ENCODE measurements around the gene RTKN.

Gene RTKN

GRCh38 chr2:74413001-74413698 lies 28.6 kb downstream of the RTKN start:
- TF ChIP-seq EZH2phosphoT487 (conservative IDR thresholded peaks at IDR 0.05; ENCODE audit: low read length) (no peak), CTCF (IDR thresholded peaks at IDR 0.05; ENCODE audit: insufficient read depth, low read length, poor library complexity, severe bottlenecking) (no peak)
- H2AFZ ChIP-seq (ENCODE audit: low read depth, low read length, severe bottlenecking): no peak overlapping the region
- H3K27me3 ChIP-seq (ENCODE audit: low read length): no peaks in the 10 kb centered on the region
- H3K4me3 ChIP-seq (ENCODE audit: insufficient read depth, low read length, poor library complexity, severe bottlenecking): no peak overlapping the region
- H3K27ac ChIP-seq (ENCODE audit: low read depth, low read length): no peak overlapping the region
- H3K9me3 ChIP-seq (ENCODE audit: insufficient read depth, low read length): no peaks in the 10 kb centered on the region
- H3K9me2 ChIP-seq (replicated peaks; ENCODE audit: insufficient read depth, low read length): no peaks in the 10 kb centered on the region
- no peaks in the 10 kb centered on the region for H4K20me1 ChIP-seq (ENCODE audit: low read depth, low read length)
- H3K79me2 ChIP-seq (ENCODE audit: insufficient read depth, low read length): no peaks in the 10 kb centered on the region
- H3F3A ChIP-seq (ENCODE audit: insufficient read depth): no peaks in the 10 kb centered on the region
- H3K4me2 ChIP-seq (ENCODE audit: low read depth, low read length, poor library complexity, severe bottlenecking): no peak overlapping the region
- no peak overlapping the region for H3K9ac ChIP-seq (ENCODE audit: low read length)
- no peaks in the 10 kb centered on the region for H3K36me3 ChIP-seq (ENCODE audit: low read length)

- Histone ChIP-seq H3K9ac (ENCODE audit: low read length) (no peak overlapping the region), H3K9me3 (ENCODE audit: insufficient read depth, low read length) (no peaks in the 10 kb centered on the region), H3F3A (ENCODE audit: insufficient read depth) (no peaks in the 10 kb centered on the region), H2AFZ (ENCODE audit: low read depth, low read length, severe bottlenecking) (no peak overlapping the region), H3K79me2 (ENCODE audit: insufficient read depth, low read length) (no peaks in the 10 kb centered on the region), H3K36me3 (ENCODE audit: low read length) (no peaks in the 10 kb centered on the region), H3K9me2 (replicated peaks; ENCODE audit: insufficient read depth, low read length) (no peaks in the 10 kb centered on the region), H3K27ac (ENCODE audit: low read depth, low read length) (no peak overlapping the region), H3K27me3 (ENCODE audit: low read length) (no peaks in the 10 kb centered on the region), H4K20me1 (ENCODE audit: low read depth, low read length) (no peaks in the 10 kb centered on the region), H3K4me2 (ENCODE audit: low read depth, low read length, poor library complexity, severe bottlenecking) (no peak overlapping the region), H3K4me3 (ENCODE audit: insufficient read depth, low read length, poor library complexity, severe bottlenecking) (no peak overlapping the region)
- no peak for TF ChIP-seq EZH2phosphoT487 (conservative IDR thresholded peaks at IDR 0.05; ENCODE audit: low read length)
- no peak for TF ChIP-seq CTCF (IDR thresholded peaks at IDR 0.05; ENCODE audit: insufficient read depth, low read length, poor library complexity, severe bottlenecking)
Measured at GRCh38 chr2:74407682-74408081, 34.1 kb downstream of the RTKN start.

- Histone ChIP-seq H3K27ac (ENCODE audit: low read depth, low read length) (no peak overlapping the region), H3K79me2 (ENCODE audit: insufficient read depth, low read length) (no peaks in the 10 kb centered on the region), H3K9ac (ENCODE audit: low read length) (no peak overlapping the region), H3F3A (ENCODE audit: insufficient read depth) (no peaks in the 10 kb centered on the region), H3K36me3 (ENCODE audit: low read length) (no peaks in the 10 kb centered on the region), H3K27me3 (ENCODE audit: low read length) (no peaks in the 10 kb centered on the region), H2AFZ (ENCODE audit: low read depth, low read length, severe bottlenecking) (no peak overlapping the region), H3K9me2 (replicated peaks; ENCODE audit: insufficient read depth, low read length) (no peaks in the 10 kb centered on the region), H3K4me2 (ENCODE audit: low read depth, low read length, poor library complexity, severe bottlenecking) (no peak overlapping the region), H3K4me3 (ENCODE audit: insufficient read depth, low read length, poor library complexity, severe bottlenecking) (no peak overlapping the region), H4K20me1 (ENCODE audit: low read depth, low read length) (no peaks in the 10 kb centered on the region), H3K9me3 (ENCODE audit: insufficient read depth, low read length) (no peaks in the 10 kb centered on the region)
- TF ChIP-seq CTCF (IDR thresholded peaks at IDR 0.05; ENCODE audit: insufficient read depth, low read length, poor library complexity, severe bottlenecking) (no peak), EZH2phosphoT487 (conservative IDR thresholded peaks at IDR 0.05; ENCODE audit: low read length) (no peak)
Measured at GRCh38 chr2:74406035-74406434, 35.7 kb downstream of the RTKN start.

Data from SU-DHL-6 (cell line).